ENCODE results near the gene ACOX3. TPM values are rescaled to one million over a fixed set of nuclear protein-coding genes. Genes with fewer than 3 reads are reported as not detected.

Gene ACOX3
- polyA plus RNA-seq, 3 donors, result 3.8 to 16.8 (median 13.3) TPM

DNA sequence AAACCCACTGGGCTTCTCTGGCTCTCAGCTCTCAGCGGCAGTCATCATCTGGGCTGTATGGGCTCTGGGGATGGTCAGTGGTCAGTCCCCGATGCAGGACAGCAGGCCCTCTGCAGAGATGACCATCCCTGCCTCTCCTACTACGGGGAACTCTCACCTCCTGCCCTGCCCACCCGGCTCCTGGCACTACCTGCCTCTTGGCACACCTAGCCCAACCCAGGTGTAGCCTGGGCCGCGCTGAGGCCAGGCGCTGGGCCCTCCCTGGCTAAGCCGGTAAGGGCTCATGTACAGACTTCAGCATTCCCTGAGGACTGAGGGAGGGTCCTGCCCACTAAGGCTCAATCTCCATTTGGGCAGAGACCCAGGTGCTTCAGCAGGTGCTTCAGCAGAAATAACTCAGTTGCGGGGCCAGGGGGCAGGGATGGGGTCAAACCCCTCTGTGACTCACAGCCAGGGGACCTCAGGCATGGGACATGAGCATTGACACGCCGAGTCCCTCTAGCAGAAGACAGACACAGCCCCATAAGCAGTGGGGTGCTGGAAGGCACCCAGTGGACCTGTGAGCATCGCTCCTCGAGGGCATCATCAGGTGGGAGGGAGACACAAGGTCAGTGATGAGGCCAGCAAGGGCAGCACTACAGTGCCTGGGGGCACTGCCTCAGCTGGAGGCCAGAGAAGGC, 71.0 kb downstream of the ACOX3 start:
- 100% methylated on average over 6 of the region's 13 CpGs for WGBS (ENCODE audit: insufficient coverage)
- H3K4me2 ChIP-seq (replicated peaks; ENCODE audit: extremely low read depth, low read length, poor library complexity, severe bottlenecking), result no peak overlapping the region
- H3K9me3 Mint-ChIP-seq, result no peaks in the 10 kb centered on the region

DNA sequence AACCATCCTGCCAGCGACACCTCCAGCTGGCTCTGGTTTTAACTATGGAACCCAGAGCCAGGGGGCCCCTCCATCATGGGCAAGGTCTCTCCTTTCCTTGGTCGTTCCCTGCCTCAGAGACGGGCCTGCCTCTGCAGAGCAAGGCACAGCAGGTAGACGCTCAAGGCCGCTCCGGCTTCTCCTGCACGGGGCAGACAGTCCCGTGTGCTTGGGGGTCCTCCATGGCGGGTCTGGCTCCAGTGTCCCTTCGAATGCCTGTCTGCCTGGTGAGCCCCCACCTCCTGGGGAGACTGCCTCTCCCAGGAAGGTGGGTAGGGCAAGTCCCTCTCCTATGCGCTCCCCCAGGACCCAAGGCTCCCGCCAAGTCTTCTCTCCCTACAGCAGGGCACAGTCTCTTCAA, 71.5 kb downstream of the ACOX3 start:
- intact Hi-C loops (cut with micrococcal nuclease), result no loop called here
- H3K4me3 Mint-ChIP-seq, result no peak overlapping the region
- TF ChIP-seq, protein P1, sequence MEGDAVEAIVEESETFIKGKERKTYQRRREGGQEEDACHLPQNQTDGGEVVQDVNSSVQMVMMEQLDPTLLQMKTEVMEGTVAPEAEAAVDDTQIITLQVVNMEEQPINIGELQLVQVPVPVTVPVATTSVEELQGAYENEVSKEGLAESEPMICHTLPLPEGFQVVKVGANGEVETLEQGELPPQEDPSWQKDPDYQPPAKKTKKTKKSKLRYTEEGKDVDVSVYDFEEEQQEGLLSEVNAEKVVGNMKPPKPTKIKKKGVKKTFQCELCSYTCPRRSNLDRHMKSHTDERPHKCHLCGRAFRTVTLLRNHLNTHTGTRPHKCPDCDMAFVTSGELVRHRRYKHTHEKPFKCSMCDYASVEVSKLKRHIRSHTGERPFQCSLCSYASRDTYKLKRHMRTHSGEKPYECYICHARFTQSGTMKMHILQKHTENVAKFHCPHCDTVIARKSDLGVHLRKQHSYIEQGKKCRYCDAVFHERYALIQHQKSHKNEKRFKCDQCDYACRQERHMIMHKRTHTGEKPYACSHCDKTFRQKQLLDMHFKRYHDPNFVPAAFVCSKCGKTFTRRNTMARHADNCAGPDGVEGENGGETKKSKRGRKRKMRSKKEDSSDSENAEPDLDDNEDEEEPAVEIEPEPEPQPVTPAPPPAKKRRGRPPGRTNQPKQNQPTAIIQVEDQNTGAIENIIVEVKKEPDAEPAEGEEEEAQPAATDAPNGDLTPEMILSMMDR (IDR thresholded peaks at IDR 0.05), result no peak
- no peak overlapping the region for H3K9ac ChIP-seq (ENCODE audit: insufficient read depth, low read length, poor library complexity, severe bottlenecking)
- peaks cover 0 to 20% of the 10 kb centered on the region in 2 donors for H3K36me3 ChIP-seq (replicated peaks in 1 of 2; ENCODE audit: control insufficient read depth in 1 of 2, insufficient read depth in 2 of 2, low read length in 2 of 2)
- H3K27ac ChIP-seq (ENCODE audit: low read depth in 1 of 2, low read length in 2 of 2), result no peak overlapping the region
- no peak overlapping the region for H2AFZ ChIP-seq (ENCODE audit: insufficient read depth, low read depth, low read length, poor library complexity, severe bottlenecking)
- no peaks in the 10 kb centered on the region for H3K27me3 Mint-ChIP-seq (ENCODE audit: low read depth in 3 of 3)
- 98% methylated on average over 9 of the region's 12 CpGs for WGBS (ENCODE audit: insufficient coverage)
- DNase-seq, result no peak
- H3K27ac Mint-ChIP-seq, result no peak overlapping the region
- H3K27me3 ChIP-seq (ENCODE audit: control insufficient read depth in 2 of 2, insufficient read depth in 2 of 2, low read length in 2 of 2), result no peaks in the 10 kb centered on the region
- no peaks in the 10 kb centered on the region for H3K4me1 Mint-ChIP-seq
- no peaks in the 10 kb centered on the region for H3K4me1 ChIP-seq (ENCODE audit: control insufficient read depth in 1 of 2, insufficient read depth in 2 of 2, low read length in 2 of 2)
- H3K36me3 Mint-ChIP-seq, result peaks cover 24 to 26% of the 10 kb centered on the region in 2 donors
- H3K9me3 Mint-ChIP-seq, result no peaks in the 10 kb centered on the region
- no peak overlapping the region for H3K4me2 ChIP-seq (replicated peaks; ENCODE audit: extremely low read depth, low read length, poor library complexity, severe bottlenecking)
- no peaks in the 10 kb centered on the region for H3K9me3 ChIP-seq (replicated peaks in 1 of 2; ENCODE audit: control insufficient read depth in 1 of 2, insufficient read depth in 1 of 2, low read length in 2 of 2)
- H3K79me2 ChIP-seq (ENCODE audit: insufficient read depth, low read length), result no peaks in the 10 kb centered on the region
- H4K20me1 ChIP-seq (ENCODE audit: insufficient read depth, low read length), result no peaks in the 10 kb centered on the region
- H3K4me3 ChIP-seq (replicated peaks in 1 of 3; ENCODE audit: low read depth in 2 of 3, low read length in 3 of 3), result no peak overlapping the region

More for the DNA sequence above, 71.0 kb downstream of the ACOX3 start:
- Mint-ChIP-seq H3K27ac (no peak overlapping the region), H3K27me3 (ENCODE audit: low read depth in 3 of 3) (no peaks in the 10 kb centered on the region), H3K36me3 (peaks cover 22 to 26% of the 10 kb centered on the region in 2 donors), H3K4me3 (no peak overlapping the region), H3K4me1 (no peaks in the 10 kb centered on the region)
- no peaks in the 10 kb centered on the region for H3K79me2 ChIP-seq (ENCODE audit: insufficient read depth, low read length)
- H3K27me3 ChIP-seq (ENCODE audit: control insufficient read depth in 2 of 2, insufficient read depth in 2 of 2, low read length in 2 of 2), result no peaks in the 10 kb centered on the region
- H3K4me1 ChIP-seq (ENCODE audit: control insufficient read depth in 1 of 2, insufficient read depth in 2 of 2, low read length in 2 of 2), result no peaks in the 10 kb centered on the region
- TF ChIP-seq, protein P1 (IDR thresholded peaks at IDR 0.05), result no peak
- H3K27ac ChIP-seq (ENCODE audit: low read depth in 1 of 2, low read length in 2 of 2), result no peak overlapping the region
- H3K9ac ChIP-seq (ENCODE audit: insufficient read depth, low read length, poor library complexity, severe bottlenecking), result no peak overlapping the region
- no peak overlapping the region for H2AFZ ChIP-seq (ENCODE audit: insufficient read depth, low read depth, low read length, poor library complexity, severe bottlenecking)
- H3K9me3 ChIP-seq (replicated peaks in 1 of 2; ENCODE audit: control insufficient read depth in 1 of 2, insufficient read depth in 1 of 2, low read length in 2 of 2), result no peaks in the 10 kb centered on the region
- no peak for DNase-seq
- intact Hi-C loops (cut with micrococcal nuclease), result no loop called here
- peaks cover 0 to 20% of the 10 kb centered on the region in 2 donors for H3K36me3 ChIP-seq (replicated peaks in 1 of 2; ENCODE audit: control insufficient read depth in 1 of 2, insufficient read depth in 2 of 2, low read length in 2 of 2)
- H4K20me1 ChIP-seq (ENCODE audit: insufficient read depth, low read length), result no peaks in the 10 kb centered on the region
- no peak overlapping the region for H3K4me3 ChIP-seq (replicated peaks in 1 of 3; ENCODE audit: low read depth in 2 of 3, low read length in 3 of 3)
